MM.1S (cell line): Measurements from ENCODE around the gene PCGF6.
A peak's percentile ranks its signal among the peaks of the same experiment; 100 is the strongest.

Experiments
- DNase-seq: peaks from one replicate; pipeline ENCODE4 v3.0.0-alpha.2; 2015
- H2AFZ ChIP-seq: fragments of 300-600 bp; sonication (generic); 2 replicates; pipeline ENCODE4 v1.6.0; 2016; ENCODE audit warnings: antibody characterized with exemption, low read length
- H3F3A ChIP-seq: fragments of 300-600 bp; sonication (generic); 2 replicates; pipeline ENCODE4 v1.6.1; 2016; ENCODE audit warnings: mild to moderate bottlenecking, antibody characterized with exemption, low read length, moderate library complexity, mixed read lengths; ENCODE audit not compliant: insufficient read depth
- H3K27ac ChIP-seq: fragments of 300-600 bp; sonication (generic); 2 replicates; pipeline ENCODE4 v1.5.1; 2016; ENCODE audit warnings: mild to moderate bottlenecking, low read length
- H3K27me3 ChIP-seq: fragments of 300-600 bp; sonication (generic); replicated peaks from 2 replicates; pipeline ENCODE4 v1.6.0; 2016; ENCODE audit warnings: low read length; ENCODE audit not compliant: insufficient read depth
- H3K36me3 ChIP-seq: fragments of 300-600 bp; sonication (generic); replicated peaks from 2 replicates; pipeline ENCODE4 v1.6.1; 2016; ENCODE audit warnings: mild to moderate bottlenecking, low read length, mixed read lengths; ENCODE audit not compliant: insufficient read depth
- H3K4me1 ChIP-seq: fragments of 300-600 bp; sonication (generic); 2 replicates; pipeline ENCODE4 v1.6.1; 2016; ENCODE audit warnings: low read length, mixed read lengths
- H3K4me2 ChIP-seq: fragments of 300-600 bp; sonication (generic); 2 replicates; pipeline ENCODE4 v1.6.0; 2016; ENCODE audit warnings: low read depth, low read length
- H3K4me3 ChIP-seq: fragments of 300-600 bp; sonication (generic); 2 replicates; pipeline ENCODE4 v1.5.1; 2016; ENCODE audit warnings: low read length, mixed read lengths
- H3K79me2 ChIP-seq: fragments of 300-600 bp; sonication (generic); 2 replicates; pipeline ENCODE4 v1.6.1; 2016; ENCODE audit warnings: mixed run types, low read length, mixed read lengths
- H3K9ac ChIP-seq: fragments of 300-600 bp; sonication (generic); 2 replicates; pipeline ENCODE4 v1.6.1; 2016; ENCODE audit warnings: low read length, mixed read lengths
- H3K9me2 ChIP-seq: fragments of 300-600 bp; sonication (generic); replicated peaks from 2 replicates; pipeline ENCODE4 v1.6.1; 2016; ENCODE audit warnings: mild to moderate bottlenecking, low read length, mixed read lengths; ENCODE audit not compliant: insufficient read depth
- H3K9me3 ChIP-seq: fragments of 300-600 bp; sonication (generic); replicated peaks from 2 replicates; pipeline ENCODE4 v1.6.1; 2016; ENCODE audit warnings: mild to moderate bottlenecking, low read length, mixed read lengths; ENCODE audit not compliant: insufficient read depth
- H4K20me1 ChIP-seq: fragments of 300-600 bp; sonication (generic); 2 replicates; pipeline ENCODE4 v1.6.1; 2016; ENCODE audit warnings: mild to moderate bottlenecking, low read length, moderate library complexity, mixed read lengths; ENCODE audit not compliant: insufficient read depth
- CTCF ChIP-seq: fragments of 300-600 bp; sonication (generic); IDR thresholded peaks from 2 replicates; pipeline ENCODE4 v1.5.1; 2016; ENCODE audit warnings: antibody characterized with exemption, low read length, mixed read lengths
- EZH2 ChIP-seq: fragments of 300-600 bp; sonication (generic); optimal IDR thresholded peaks from 2 replicates; pipeline ENCODE3; 2017; ENCODE audit warnings: low read depth, mild to moderate bottlenecking, antibody characterized with exemption, low read length, mixed read lengths
- EZH2phosphoT487 ChIP-seq: fragments of 300-600 bp; sonication (generic); IDR thresholded peaks from 2 replicates; pipeline ENCODE4 v1.6.1; 2018; ENCODE audit warnings: antibody characterized with exemption, low read length

Gene PCGF6

GRCh38 chr10:103396067-103396788, 45.3 kb upstream of the PCGF6 start, which contains the start of the genes ATP5MK and PDCD11:
TSS of gene ATP5MK (minus strand) at chr10:103396475. CDS start at chr10:103392457, 4,018 bp downstream.
TSS of gene PDCD11 (plus strand) at chr10:103396626. CDS start at chr10:103398427, 1,801 bp downstream.
- Histone ChIP-seq H3K9me2 (no peaks in the 10 kb centered on the region), H4K20me1 (0 out of 2 replicates have a peak, but pooled peaks cover 2% of the 10 kb centered on the region), H3K4me3 (peak within 1 kb of the TSS; percentile 89), H3K27ac (peak within 1 kb of the TSS; percentile 62; the same call in 1 of the 2 replicates), H3F3A (peaks cover 8% of the 10 kb centered on the region), H3K9ac (peak within 1 kb of the TSS; percentile 84), H3K79me2 (peaks cover 88% of the 10 kb centered on the region), H3K4me2 (peak within 1 kb of the TSS; percentile 93), H3K36me3 (peaks cover 5% of the 10 kb centered on the region), H2AFZ (peak within 1 kb of the TSS; percentile 69), H3K27me3 (no peaks in the 10 kb centered on the region), H3K9me3 (no peaks in the 10 kb centered on the region), H3K4me1 (peaks cover 18% of the 10 kb centered on the region)
- peak; percentile 36 for TF ChIP-seq CTCF
- no peak for TF ChIP-seq EZH2
- TF ChIP-seq EZH2phosphoT487: no peak
- DNase-seq: peak; percentile 99

GRCh38 chr10:103395754-103396066, 44.8 kb upstream of the PCGF6 start:
- 0 out of 2 replicates have a peak, but pooled peaks cover 2% of the 10 kb centered on the region for H4K20me1 ChIP-seq
- H2AFZ ChIP-seq: peak overlapping the region; percentile 69
- H3K4me1 ChIP-seq: peaks cover 18% of the 10 kb centered on the region
- no peaks in the 10 kb centered on the region for H3K9me2 ChIP-seq
- H3K36me3 ChIP-seq: peaks cover 2% of the 10 kb centered on the region
- TF ChIP-seq EZH2: no peak
- no peak for TF ChIP-seq EZH2phosphoT487
- no peak for TF ChIP-seq CTCF
- H3K4me2 ChIP-seq: peak overlapping the region; percentile 85
- peaks cover 91% of the 10 kb centered on the region for H3K79me2 ChIP-seq
- peak overlapping the region; percentile 84 for H3K9ac ChIP-seq
- H3K9me3 ChIP-seq: no peaks in the 10 kb centered on the region
- peak overlapping the region; percentile 55; the same call in 1 of the 2 replicates for H3K27ac ChIP-seq
- no peaks in the 10 kb centered on the region for H3K27me3 ChIP-seq
- H3K4me3 ChIP-seq: peak overlapping the region; percentile 89
- peaks cover 8% of the 10 kb centered on the region for H3F3A ChIP-seq
- peak; percentile 16 for DNase-seq

GRCh38 chr10:103394180-103394579, 43.2 kb upstream of the PCGF6 start:
- H3K36me3 ChIP-seq: peaks cover 2% of the 10 kb centered on the region
- peaks cover 8% of the 10 kb centered on the region for H3F3A ChIP-seq
- no peak overlapping the region for H2AFZ ChIP-seq
- peaks cover 82% of the 10 kb centered on the region for H3K79me2 ChIP-seq
- peaks cover 18% of the 10 kb centered on the region for H3K4me1 ChIP-seq
- DNase-seq: no peak
- no peak overlapping the region for H3K27ac ChIP-seq
- H3K4me2 ChIP-seq: no peak overlapping the region
- H3K27me3 ChIP-seq: no peaks in the 10 kb centered on the region
- H3K9me3 ChIP-seq: no peaks in the 10 kb centered on the region
- no peak overlapping the region for H3K4me3 ChIP-seq
- no peaks in the 10 kb centered on the region for H3K9me2 ChIP-seq
- H4K20me1 ChIP-seq: 0 out of 2 replicates have a peak, but pooled peaks cover 2% of the 10 kb centered on the region
- H3K9ac ChIP-seq: no peak overlapping the region
- TF ChIP-seq CTCF (no peak), EZH2 (no peak), EZH2phosphoT487 (no peak)
